ENCODE data around the gene HYAL3. TPM values are rescaled to one million over a fixed set of nuclear protein-coding genes. Genes with fewer than 3 reads are reported as not detected.

HYAL3 gene
- total RNA-seq, 4 donors from 2014 or later = 1.9 to 3.9 (median 3.3) TPM; not detected in 1

GRCh38 chr3:50342813-50343633, 43.8 kb upstream of the HYAL3 start:
- intact Hi-C loops (cut with DNase I; ENCODE audit: low total_unique reads) = no loop called here
- no peaks in the 10 kb centered on the region for H3K27me3 ChIP-seq
- H3K9me3 ChIP-seq = no peaks in the 10 kb centered on the region
- no peak for DNase-seq
- no peak overlapping the region for H3K27ac ChIP-seq
- H3K4me1 ChIP-seq = peaks cover 0 to 19% of the 10 kb centered on the region in 2 donors
- no peak for TF ChIP-seq POLR2A (IDR thresholded peaks at IDR 0.05)
- TF ChIP-seq, protein P1, sequence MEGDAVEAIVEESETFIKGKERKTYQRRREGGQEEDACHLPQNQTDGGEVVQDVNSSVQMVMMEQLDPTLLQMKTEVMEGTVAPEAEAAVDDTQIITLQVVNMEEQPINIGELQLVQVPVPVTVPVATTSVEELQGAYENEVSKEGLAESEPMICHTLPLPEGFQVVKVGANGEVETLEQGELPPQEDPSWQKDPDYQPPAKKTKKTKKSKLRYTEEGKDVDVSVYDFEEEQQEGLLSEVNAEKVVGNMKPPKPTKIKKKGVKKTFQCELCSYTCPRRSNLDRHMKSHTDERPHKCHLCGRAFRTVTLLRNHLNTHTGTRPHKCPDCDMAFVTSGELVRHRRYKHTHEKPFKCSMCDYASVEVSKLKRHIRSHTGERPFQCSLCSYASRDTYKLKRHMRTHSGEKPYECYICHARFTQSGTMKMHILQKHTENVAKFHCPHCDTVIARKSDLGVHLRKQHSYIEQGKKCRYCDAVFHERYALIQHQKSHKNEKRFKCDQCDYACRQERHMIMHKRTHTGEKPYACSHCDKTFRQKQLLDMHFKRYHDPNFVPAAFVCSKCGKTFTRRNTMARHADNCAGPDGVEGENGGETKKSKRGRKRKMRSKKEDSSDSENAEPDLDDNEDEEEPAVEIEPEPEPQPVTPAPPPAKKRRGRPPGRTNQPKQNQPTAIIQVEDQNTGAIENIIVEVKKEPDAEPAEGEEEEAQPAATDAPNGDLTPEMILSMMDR (IDR thresholded peaks at IDR 0.05) = no peak
- no peak overlapping the region for H3K4me3 ChIP-seq
- H3K36me3 ChIP-seq = no peaks in the 10 kb centered on the region

DNA sequence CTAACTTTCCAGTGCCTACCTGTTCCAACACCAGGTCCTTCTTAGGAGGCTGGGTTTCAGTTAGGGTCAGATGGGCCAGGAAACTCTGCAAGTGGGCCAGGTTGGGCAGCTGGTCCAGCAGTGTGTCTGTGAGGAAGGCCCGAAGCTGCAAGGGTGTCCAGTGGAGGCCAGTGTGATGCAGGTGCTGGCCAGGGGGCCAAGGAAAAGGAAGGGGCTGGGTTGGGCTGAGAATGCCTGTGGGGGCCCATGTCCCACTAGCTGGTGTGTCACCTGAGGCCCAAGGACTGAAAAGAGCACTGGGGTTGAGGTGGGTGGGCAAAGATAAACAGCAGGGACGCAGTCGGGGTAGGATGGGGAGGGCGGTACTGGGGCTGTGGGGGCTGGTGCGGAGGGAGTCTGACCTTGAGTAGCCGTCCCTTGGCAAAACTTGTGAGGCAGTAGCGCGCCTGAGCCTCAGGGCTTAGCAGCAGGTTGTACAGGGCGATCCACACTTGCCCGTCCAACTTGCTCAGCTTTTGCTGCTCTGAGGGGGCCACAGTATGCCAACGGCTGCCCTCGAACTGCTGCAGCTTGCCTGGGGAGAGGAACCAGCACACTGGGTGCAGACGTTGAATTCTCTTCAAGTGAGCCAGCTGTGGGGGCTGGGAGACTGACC, 42.9 kb upstream of the HYAL3 start:
- H3K27ac ChIP-seq = no peak overlapping the region
- H3K4me1 ChIP-seq = peaks cover 0 to 19% of the 10 kb centered on the region in 2 donors
- H3K4me3 ChIP-seq = no peak overlapping the region
- H3K27me3 ChIP-seq = no peaks in the 10 kb centered on the region
- no peak for TF ChIP-seq POLR2A (IDR thresholded peaks at IDR 0.05)
- TF ChIP-seq, protein P1 (IDR thresholded peaks at IDR 0.05) = no peak
- DNase-seq = no peak
- intact Hi-C loops (cut with DNase I; ENCODE audit: low total_unique reads) = no loop called here
- H3K9me3 ChIP-seq = no peaks in the 10 kb centered on the region
- no peaks in the 10 kb centered on the region for H3K36me3 ChIP-seq

- DNase-seq = no peak
- peaks cover 0 to 19% of the 10 kb centered on the region in 2 donors for H3K4me1 ChIP-seq
- TF ChIP-seq POLR2A (IDR thresholded peaks at IDR 0.05) = no peak
- TF ChIP-seq, protein P1 (IDR thresholded peaks at IDR 0.05) = no peak
- no peaks in the 10 kb centered on the region for H3K27me3 ChIP-seq
- intact Hi-C loops (cut with DNase I; ENCODE audit: low total_unique reads) = no loop called here
- no peak overlapping the region for H3K27ac ChIP-seq
- H3K9me3 ChIP-seq = no peaks in the 10 kb centered on the region
- no peaks in the 10 kb centered on the region for H3K36me3 ChIP-seq
- H3K4me3 ChIP-seq = no peak overlapping the region
Measured at GRCh38 chr3:50341537-50341936, 42.3 kb upstream of the HYAL3 start.

DNA sequence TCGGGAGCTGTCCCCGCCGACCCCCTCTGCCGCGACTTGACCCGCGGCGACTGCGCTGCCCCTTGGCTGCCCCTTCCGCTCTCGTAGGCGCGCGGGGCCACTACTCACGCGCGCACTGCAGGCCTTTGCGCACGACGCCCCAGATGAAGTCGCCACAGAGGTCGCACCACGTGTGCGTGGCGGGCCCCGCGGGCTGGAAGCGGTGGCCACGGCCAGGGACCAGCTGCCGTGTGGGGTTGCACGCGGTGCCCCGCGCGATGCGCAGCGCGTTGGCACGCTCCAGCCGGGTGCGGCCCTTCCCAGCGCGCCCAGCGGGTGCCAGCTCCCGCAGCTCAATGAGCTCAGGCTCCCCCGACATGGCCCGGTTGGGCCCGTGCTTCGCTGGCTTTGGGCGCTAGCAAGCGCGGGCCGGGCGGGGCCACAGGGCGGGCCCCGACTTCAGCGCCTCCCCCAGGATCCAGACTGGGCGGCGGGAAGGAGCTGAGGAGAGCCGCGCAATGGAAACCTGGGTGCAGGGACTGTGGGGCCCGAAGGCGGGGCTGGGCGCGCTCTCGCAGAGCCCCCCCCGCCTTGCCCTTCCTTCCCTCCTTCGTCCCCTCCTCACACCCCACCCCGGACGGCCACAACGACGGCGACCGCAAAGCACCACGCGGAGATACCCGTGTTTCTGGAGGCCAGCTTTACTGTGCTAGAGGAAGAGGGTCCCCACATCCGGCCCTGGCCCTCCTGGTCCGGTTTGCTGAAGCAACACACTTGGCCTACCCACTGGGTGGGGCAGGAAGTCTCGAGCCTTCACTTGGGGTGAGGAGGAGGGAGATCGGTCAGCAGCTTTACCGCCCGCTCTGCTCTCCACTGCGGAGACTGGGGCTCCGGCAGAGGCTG, 41.5 kb upstream of the HYAL3 start, which contains the start of gene RASSF1:
Gene RASSF1, minus strand, starts transcription at position 389 of the 882 bp plus-strand sequence. Its CDS starts 31 bp downstream, at position 358.
- DNase-seq = peak; percentile 70 to 80
- no peaks in the 10 kb centered on the region for H3K9me3 ChIP-seq
- no peaks in the 10 kb centered on the region for H3K36me3 ChIP-seq
- peak within 1 kb of the TSS; percentile 94 to 99 for H3K27ac ChIP-seq
- H3K4me1 ChIP-seq = peaks cover 0 to 13% of the 10 kb centered on the region in 2 donors
- intact Hi-C loops (cut with DNase I; ENCODE audit: low total_unique reads) = no loop called here
- H3K27me3 ChIP-seq = no peaks in the 10 kb centered on the region
- H3K4me3 ChIP-seq = peak within 1 kb of the TSS; percentile 40 to 52
- TF ChIP-seq, protein P1 (IDR thresholded peaks at IDR 0.05) = no peak
- TF ChIP-seq POLR2A (IDR thresholded peaks at IDR 0.05) = peak; percentile 67 to 79
